Stimulated activated CD4-positive, alpha-beta T cell treated with anti-CD3 and anti-CD28 coated beads, Interleukin-4, amount 100 ng/mL, for 48 hours (primary cell): Measurements from ENCODE around the gene SPCS1.

Experiments used
- DNase-seq, 2 donors: peaks; one replicate each; pipeline ENCODE4 v3.0.0-alpha.2; 2020; ENCODE audit warnings: low read depth in 2 of 2

The SPCS1 gene

DNA sequence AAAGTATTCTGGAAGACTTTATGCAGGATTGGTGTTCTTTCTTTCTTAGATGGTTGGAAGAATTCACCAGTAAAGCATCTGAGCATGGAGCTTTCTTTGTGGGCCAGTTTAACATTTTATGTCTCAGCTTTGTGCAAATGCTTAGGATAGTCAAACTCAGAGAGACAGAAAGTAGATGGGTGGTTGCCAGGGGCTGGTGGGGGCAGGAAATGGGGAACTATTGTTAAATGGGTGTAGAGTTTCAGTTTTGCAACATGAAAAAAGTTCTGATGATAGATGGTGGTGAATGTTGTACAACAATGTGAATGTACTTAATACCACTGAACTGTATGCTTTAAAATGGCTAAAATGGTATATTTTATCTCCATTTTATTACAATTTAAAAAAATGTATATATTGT, 24.8 kb downstream of the SPCS1 start:
- DNase-seq, result no peak

DNA sequence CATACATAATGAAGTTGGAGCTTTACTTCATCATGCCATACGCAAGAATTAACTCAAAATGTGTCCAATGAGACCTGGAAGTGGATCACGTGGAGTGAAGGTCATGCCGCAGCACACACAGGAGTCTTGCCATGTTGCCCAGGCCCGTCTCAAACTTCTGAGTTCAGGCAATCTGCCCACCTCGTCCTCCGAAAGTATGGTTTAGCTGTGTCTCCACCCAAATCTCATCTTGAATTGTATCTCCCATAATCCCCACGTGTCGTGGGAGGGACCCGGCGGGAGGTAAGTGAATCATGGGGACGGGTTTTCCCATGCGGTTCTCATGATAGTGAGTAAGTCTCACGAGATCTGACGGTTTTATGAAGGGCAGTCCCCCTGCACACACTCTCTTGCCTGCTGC, 25.7 kb downstream of the SPCS1 start:
- DNase-seq, result no peak

DNA sequence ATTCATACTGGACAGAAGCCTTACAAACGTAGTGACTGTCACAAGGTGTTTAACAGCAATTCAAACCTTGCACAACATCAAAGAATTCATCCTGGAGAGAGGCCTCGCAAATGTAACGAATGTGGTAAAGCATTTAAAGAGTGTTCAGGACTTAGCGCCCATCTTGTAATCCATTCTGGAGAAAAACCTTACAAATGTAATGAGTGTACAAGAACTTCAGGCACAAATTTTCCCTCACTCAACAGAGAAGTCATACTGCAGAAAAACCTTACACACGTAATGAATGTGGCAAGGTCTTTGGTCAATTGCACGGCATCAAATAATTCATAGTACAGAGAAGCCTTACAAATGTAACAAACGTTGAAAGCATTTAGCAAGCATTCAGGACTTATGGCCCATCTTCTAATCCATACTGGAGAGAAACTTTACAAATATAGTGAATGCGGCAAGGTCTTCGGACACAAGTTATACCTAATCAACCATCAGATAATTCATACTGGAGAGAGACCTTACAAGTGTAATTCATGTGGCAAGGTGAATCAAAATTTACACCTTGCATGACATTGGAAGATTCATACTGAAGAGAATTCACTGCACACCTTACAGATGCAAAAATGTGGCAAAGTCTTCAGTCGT, 27.5 kb downstream of the SPCS1 start:
- no peak for DNase-seq

DNA sequence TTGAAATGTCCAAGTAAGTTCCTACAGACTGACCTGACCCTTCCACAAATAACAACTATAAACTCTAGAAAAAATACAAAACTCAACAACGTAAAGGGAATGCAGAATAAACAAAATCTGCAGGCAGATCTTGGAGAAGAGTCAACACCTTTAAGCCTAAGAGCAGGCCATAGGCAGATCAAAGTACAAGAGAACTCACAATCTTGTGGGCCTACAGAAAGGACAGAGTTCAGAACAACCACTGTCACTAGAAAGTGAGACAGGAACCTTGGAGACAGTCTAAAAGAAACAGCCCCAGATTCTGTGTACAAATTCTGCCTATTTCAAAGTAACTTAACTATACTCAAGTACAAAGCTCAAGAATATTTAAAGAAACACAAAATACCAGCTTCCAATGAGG, 33.8 kb downstream of the SPCS1 start:
- DNase-seq, result no peak

DNA sequence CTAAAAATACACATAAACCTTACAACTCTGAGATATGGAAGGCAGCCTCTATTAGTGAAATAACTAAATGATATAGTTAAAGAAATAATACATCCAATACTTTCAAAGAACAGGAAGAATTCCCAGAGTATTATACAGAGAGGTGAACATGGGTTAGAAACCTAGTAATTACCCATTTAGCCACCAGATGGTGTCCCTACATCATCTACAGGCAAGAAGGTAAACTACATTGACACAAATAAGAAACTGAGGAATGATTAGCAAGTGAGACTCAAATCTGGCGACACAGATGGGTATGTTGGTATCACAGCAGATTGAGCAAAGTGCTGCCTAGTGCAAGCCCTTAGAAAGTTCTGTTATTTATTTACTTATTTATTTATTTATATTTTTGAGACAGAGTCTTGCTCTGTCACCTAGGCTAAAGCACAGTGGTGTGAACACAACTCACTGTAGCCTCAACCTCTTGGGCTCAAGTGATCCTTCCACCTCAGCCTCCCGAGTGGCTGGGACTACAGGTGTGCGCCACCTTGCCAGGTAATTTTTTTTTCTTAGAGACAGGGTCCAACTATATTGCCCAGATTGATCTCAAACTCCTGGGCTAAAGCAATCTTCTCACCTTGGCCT, 36.6 kb downstream of the SPCS1 start:
- DNase-seq, result no peak

DNA sequence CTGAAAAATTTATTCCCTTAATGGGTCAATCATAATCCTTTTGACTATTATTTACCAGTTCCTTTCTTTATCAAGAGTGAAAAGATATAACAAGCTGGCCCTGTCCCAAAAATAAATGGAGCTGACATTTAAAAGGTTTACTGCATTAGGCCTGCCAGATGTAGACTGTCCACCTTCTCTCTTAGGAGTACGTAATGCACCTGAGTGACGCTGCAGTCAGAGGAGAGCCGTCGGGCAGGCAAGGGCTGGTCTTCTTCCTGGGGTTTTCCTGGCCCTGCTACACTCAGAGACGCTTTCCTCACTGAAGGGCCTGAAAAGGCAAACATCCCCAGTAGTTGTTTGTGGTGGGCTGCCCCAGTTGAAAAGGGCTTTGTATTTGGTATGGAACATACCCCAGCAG, 37.2 kb downstream of the SPCS1 start:
- DNase-seq, result no peak

DNA sequence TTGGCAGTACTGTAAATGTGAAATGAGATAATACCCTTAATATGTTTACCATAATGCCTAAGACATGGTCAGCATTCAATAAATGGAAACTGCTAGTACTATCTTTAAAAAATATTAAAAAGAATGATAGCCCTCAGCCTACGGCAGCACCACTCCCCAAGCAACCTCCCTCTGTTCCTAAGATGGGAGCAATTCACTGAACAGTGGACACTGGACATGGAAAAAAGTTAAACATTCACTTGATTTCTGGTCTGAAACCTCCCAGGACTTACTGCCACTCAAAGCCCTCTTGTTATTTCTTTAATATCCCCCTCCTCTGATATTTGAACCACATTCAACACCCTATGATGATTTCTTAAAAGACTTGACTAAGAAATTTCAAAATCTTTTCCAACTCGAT, 37.8 kb downstream of the SPCS1 start:
- no peak for DNase-seq

DNA sequence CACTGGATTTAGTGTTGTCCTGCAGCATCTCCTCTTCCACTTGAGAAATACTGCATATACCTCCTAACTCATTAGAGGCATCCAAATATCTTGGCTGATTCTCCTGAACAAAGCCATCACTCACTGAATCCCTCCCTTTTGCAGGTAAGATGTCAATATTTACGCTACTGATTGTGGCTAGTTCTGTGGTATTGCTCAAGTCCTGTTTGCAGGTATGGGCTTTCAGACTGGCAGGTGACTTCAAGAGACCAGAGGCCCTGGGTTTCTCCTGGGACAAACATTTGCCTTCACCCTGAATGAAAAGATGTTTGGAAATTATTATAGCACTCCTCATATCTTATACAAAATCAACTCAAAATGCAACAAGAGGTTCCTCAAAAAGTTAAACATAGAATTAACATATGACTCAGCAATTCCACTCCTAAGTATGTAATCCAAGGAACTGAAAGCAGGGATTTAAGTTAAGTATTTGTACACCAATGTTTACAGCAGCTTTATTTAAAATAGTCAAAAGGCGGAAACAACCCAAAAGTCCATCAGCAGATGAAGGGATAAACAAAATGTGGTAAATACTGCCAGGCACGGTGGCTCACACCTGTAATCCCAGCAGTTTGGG, 46.2 kb downstream of the SPCS1 start:
- no peak for DNase-seq

DNA sequence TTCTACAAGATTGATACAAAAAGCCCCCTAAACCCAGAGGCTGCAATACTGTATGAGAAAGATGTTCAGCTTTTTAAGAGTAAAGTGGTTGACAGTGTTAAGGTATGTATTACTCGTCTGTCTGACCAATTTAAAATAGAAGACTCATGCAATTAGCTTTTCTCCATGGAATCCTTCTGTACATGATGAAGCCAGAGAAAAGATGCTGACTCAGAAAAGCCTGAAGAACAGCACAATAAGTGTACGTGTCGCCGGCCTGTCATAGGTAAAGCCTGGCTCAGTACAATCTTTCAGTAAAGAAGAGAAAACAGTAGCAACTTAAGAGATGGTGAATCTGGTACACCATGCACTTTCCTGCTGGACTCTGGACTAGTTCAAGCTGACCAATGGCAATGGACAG, 48.5 kb downstream of the SPCS1 start:
- DNase-seq, result no peak

DNA sequence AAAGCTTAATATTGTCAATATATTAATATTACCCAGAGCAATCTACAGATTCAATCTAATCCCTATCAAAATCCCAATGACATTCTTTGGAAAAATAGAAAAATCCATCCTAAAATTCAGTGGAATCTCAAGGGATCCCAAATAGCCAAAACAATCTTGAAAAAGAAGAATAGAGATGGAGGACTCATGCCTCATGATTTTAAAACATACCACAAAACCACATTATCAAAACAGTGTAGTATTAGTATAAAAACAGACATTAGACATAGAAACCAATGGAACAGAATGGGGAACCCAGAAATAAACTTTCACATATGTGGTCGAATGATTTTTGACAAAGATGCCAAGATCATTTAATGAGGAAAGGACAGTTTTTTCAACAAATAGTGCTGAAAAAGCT, 50.2 kb downstream of the SPCS1 start:
- DNase-seq, result no peak
